Amniotic epithelial cell (primary cell): ENCODE measurements around the gene KANSL1.
"Not testable (repeated sequence)": the region's sequence is repeated elsewhere in the genome, so short reads cannot be mapped to it uniquely, and the experiment has no call there.

ENCODE experiments used
- DNase-seq: peaks from one replicate; pipeline ENCODE4 v3.0.0-alpha.2; 2010; ENCODE audit warnings: low read depth

Gene KANSL1, protein sequence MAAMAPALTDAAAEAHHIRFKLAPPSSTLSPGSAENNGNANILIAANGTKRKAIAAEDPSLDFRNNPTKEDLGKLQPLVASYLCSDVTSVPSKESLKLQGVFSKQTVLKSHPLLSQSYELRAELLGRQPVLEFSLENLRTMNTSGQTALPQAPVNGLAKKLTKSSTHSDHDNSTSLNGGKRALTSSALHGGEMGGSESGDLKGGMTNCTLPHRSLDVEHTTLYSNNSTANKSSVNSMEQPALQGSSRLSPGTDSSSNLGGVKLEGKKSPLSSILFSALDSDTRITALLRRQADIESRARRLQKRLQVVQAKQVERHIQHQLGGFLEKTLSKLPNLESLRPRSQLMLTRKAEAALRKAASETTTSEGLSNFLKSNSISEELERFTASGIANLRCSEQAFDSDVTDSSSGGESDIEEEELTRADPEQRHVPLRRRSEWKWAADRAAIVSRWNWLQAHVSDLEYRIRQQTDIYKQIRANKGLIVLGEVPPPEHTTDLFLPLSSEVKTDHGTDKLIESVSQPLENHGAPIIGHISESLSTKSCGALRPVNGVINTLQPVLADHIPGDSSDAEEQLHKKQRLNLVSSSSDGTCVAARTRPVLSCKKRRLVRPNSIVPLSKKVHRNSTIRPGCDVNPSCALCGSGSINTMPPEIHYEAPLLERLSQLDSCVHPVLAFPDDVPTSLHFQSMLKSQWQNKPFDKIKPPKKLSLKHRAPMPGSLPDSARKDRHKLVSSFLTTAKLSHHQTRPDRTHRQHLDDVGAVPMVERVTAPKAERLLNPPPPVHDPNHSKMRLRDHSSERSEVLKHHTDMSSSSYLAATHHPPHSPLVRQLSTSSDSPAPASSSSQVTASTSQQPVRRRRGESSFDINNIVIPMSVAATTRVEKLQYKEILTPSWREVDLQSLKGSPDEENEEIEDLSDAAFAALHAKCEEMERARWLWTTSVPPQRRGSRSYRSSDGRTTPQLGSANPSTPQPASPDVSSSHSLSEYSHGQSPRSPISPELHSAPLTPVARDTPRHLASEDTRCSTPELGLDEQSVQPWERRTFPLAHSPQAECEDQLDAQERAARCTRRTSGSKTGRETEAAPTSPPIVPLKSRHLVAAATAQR (N-terminal part only)

DNA sequence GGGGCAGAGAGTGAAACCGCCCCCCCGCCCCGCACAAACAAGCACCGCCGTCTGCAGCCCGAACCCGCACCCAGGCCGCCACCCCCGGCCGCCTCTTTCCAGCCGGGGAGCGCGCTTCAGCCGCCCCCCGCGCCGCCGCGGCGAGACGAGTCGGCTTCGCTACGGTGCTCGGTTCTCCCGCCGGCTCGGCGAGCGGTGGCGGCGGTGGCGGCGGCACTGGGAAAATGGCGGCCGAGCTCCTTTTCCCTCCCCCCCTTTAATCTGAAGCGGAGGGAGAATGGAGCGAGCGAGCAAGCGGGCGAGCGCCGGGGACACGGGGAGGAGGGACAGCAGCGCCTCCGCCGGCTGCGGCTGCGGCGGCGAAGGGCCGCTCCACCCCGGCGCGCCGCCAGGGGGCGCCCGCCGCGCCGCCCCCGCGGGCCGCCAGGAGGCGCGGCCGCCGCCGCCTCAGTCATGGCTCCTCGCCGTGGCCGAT, at the start of gene KANSL1:
KANSL1 (minus strand) TSS at position 279 of the 475 bp plus-strand sequence. CDS start 21,286 bp downstream, outside the sequence.
- peak; percentile 86 for DNase-seq

GRCh38 chr17:46231359-46231758, 38.1 kb upstream of the KANSL1 start:
- not testable (repeated sequence) for DNase-seq

DNA sequence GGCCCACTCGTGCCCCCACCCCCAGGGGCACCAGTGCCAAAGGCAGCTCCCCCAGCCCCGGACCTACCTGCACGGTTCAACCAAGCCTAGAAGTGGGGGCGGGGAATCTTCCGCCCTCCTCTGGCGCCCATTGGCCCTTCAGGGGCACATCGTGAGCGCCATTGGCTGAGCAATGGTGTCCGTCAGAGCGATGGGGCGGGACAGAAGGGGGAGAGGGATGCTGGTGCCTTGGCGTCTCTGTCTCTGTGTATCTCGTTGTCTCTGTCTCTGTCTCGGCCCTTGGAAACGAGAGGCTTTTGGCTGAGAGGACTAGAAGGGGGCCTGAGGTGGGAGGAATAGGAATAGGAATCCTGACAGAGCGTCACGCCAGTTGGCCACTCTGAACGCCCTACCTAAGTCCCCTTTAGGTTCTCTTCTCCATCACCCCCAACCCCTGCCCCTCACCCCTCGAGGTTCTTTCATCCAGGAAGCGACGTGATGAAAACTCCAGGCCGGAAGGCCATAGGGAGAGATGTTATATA, 32.1 kb upstream of the KANSL1 start:
- peak; percentile 78 for DNase-seq

- DNase-seq, result not testable (repeated sequence)
Observed at GRCh38 chr17:46224864-46225263, 31.6 kb upstream of the KANSL1 start.

DNA sequence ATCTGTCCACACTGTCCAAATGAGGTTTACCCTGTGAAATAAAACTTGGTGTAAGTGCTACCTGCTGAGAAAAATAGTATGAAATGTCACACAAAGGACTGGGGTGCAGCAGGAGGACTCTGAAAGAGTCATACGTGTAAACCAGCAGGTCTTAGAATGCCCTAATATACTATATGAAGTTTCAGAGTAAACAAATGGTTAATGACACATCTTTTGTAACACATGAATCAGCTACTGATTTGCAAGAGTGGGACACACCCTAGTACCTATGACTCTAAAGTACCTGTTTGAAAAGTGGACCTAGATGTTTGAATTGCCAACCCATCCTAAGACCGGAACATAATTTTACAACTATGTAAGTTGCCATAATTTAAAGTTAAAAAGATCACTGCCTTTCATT, 29.8 kb upstream of the KANSL1 start:
- not testable (repeated sequence) for DNase-seq

GRCh38 chr17:46216682-46217081, 23.5 kb upstream of the KANSL1 start:
- DNase-seq, result no peak

DNA sequence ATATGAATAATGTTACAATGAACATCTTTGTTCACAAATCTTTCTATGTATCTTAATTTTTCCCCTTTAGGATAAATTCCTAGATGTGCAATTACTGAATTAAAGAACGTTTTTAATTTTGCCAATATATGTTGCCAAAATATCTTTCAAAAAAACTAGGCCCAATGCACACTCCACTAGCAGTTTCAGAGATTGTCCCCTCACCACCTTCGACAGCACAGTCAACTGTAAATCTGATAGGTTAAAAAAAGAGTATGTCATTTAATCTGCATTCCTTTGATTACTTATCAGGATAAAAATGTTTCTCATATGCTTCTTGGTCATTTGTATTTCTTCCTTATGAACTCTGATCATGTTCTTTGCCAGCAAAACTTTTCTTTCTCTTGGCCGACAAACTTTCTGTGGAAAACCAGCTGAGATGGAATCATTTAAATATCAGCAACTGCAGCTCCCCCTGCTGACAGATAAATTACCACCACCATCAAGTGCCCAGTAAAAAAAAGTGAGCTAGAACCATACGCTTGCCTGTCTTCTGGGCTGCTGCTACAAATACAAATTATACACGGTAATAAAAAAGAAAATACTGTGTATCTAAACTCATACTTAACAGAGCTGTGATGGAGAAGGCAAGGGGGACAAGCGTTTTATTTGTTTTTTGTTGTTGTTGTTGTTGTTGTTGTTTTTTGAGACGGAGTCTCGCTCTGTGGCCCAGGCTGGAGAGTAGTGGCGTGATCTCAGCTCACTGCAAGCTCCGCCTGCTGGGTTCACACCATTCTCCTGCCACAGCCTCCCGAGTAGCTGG, 19.6 kb upstream of the KANSL1 start:
- DNase-seq, result peak; percentile 76

DNA sequence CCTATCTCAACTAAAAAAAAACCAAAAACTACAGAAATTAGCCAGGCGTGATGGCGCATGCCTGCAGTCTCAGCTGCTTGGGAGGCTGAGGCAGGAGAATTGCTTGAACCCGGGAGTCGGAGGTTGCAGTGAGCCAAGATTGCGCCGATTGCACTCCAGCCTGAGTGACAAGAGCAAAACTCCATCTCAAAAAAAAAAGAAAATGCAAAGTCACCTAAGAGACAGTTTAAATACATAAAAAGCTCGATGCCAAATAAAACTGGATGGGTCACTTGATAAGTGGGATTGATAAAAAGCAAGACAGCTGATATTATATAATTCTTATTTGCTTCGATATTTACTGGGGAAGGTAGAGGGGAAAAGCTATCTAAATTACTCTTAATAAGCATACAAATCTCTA, 15.8 kb upstream of the KANSL1 start:
- no peak for DNase-seq

GRCh38 chr17:46205975-46206374, 12.7 kb upstream of the KANSL1 start:
- no peak for DNase-seq

- DNase-seq, result no peak
Observed at GRCh38 chr17:46202424-46202823, 9.2 kb upstream of the KANSL1 start.

DNA sequence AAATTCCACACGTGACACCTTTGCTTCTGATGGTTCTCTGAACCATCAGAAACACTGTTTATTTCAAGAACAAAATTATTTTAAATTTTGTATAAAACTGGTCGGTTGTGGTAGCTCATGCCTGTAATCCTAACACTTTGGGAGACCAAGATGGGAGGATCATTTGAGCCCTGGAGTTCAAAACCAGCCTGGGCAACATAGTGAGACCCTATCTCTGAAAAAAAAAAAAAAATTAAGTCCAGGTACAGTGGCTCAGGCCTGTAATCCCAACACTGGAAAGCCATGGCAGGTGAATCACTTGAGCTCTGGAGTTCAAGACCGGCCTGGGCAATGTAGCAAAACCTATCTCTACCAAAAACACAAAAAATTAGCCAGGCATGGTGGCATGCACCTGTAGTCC, 8.3 kb upstream of the KANSL1 start:
- no peak for DNase-seq

GRCh38 chr17:46200197-46200596, 7.0 kb upstream of the KANSL1 start:
- no peak for DNase-seq

DNA sequence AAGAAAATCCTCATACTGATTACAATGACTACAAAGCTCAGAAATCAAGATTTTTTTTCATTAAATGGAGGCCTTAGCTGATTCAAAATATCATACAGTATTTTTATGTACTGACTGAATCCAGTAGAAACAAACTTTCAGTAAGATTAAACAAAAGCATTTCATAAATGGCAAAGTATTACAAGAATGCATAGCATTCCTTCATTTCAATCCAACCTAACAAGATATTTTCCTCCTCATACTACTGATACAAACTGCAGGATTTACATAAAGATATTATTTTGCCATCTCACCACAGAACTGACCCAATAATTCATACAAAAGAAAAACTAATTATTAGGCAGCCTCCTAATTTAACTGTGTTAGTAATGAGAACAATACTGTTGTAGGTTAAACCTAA, 6.2 kb upstream of the KANSL1 start:
- peak; percentile 23 for DNase-seq

DNA sequence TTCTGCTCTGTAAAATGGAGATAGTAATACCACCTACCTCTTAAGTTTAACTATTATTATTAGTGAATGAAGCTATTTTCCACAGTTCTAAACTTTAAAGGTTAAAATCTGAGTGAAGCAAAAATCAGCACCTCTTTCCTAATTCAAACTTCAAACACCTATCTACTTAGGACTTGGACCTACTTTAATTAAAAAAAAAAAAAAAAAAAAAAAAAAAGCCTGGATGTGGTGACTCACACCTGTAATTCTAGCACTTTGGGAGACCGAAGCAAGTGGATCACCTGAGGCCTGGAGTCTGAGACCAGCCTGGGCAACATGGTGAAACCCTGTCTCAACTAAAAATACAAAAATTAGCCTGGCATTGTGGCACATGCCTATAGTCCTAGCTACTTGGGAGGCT, 5.0 kb upstream of the KANSL1 start:
- DNase-seq, result no peak

GRCh38 chr17:46197530-46197929, 4.3 kb upstream of the KANSL1 start:
- no peak for DNase-seq

GRCh38 chr17:46195939-46196716, 2.9 kb upstream of the KANSL1 start:
- DNase-seq, result no peak

- no peak for DNase-seq
Observed at GRCh38 chr17:46195217-46195855, 2.1 kb upstream of the KANSL1 start.

DNA sequence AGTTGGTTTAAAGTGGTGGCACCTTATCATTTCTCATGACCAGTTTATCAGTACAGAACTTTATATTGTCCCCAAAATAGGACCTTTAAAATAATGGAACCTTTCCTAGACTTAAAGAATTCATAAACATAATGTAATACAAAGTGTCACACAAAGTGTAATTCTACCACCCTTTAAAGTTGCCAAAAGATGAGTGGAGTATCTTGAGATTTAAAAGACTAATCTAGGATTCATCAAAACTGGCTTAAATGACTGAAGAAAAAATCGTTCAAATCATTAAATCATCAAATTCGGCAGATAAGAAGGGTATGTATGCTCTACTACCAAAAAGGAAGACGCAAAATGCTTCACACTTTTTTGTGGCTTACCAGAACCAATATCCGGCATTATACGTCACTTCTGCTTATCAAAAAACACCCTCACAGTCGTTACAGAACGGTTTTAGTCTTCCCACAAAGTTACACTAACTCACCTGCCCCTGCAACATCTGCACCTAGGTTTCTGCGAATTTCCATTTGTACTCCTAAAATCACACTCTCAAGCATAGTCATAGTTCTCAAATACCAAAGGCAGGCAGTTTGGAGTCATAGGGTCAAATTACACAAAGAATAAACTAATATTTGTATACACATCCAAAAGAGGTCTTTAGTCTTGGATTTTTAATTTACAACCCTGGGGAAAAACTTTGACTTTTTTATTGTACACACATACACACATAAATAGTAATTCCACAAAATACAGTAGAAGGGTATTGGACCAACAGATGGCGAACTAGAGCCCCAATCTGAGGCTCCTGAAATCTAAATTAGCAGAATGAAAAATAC, 1.4 kb upstream of the KANSL1 start:
- peak; percentile 37 for DNase-seq
